Measurements from ENCODE around the gene RNF43.

DNA sequence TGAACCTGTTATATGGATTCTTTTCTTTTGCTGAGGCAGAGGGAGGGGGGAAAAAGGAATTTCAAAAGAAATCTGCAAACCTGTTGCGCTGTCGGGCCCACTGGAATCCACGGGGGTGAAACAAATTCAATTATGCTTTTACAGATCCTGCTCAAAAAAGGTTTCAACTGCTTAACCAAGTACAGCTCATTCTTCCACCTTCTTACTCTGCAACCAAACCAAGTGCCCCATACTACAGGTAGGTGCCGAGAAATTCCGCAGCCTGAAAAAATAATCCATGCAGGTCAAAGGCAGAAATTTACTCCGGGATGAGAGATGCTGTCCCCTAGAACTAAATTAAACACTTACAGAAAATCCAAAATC lies 416 bp downstream of the RNF43 start:
- no peak for TF ChIP-seq CTCF (IDR thresholded peaks at IDR 0.05; ENCODE audit: low read depth, low read length, missing input control)
- TF ChIP-seq ATF3 (IDR thresholded peaks at IDR 0.05), result no peak
- TF ChIP-seq RAD21 (IDR thresholded peaks at IDR 0.05), result no peak
- TF ChIP-seq TAF1 (conservative IDR thresholded peaks at IDR 0.05), result no peak
- no peak for TF ChIP-seq NR2F2 (IDR thresholded peaks at IDR 0.05)
- TF ChIP-seq RXRA (IDR thresholded peaks at IDR 0.05), result no peak
- TF ChIP-seq GABPA (IDR thresholded peaks at IDR 0.05 in 1 of 2, conservative IDR thresholded peaks at IDR 0.05 in 1 of 2), result no peak
- no peak for TF ChIP-seq JUND (IDR thresholded peaks at IDR 0.05)
